Endodermal cell (in vitro differentiated cells): Measurements from ENCODE around the gene VPS9D1. TPM values are rescaled to one million over a fixed set of nuclear protein-coding genes. Genes with fewer than 3 reads are reported as not detected.
A peak's percentile ranks its signal among the peaks of the same experiment; 100 is the strongest.

Source experiments
- DNase-seq: peaks from one replicate; pipeline ENCODE4 v3.0.0-alpha.2; 2017
- H3K27ac ChIP-seq: 2 replicates; pipeline ENCODE4 v1.5.1; 2013; ENCODE audit warnings: mild to moderate bottlenecking, low read depth, low read length, moderate library complexity
- H3K27me3 ChIP-seq: 2 replicates; pipeline ENCODE4 v1.6.1; 2013; ENCODE audit warnings: mild to moderate bottlenecking, low read length, moderate library complexity; ENCODE audit not compliant: insufficient read depth, control insufficient read depth, poor library complexity, severe bottlenecking
- H3K36me3 ChIP-seq: 2 replicates; pipeline ENCODE4 v1.7.0; 2013; ENCODE audit warnings: mild to moderate bottlenecking, low read length, moderate library complexity; ENCODE audit not compliant: control insufficient read depth, insufficient read depth
- H3K4me1 ChIP-seq: one replicate; pipeline ENCODE4 v1.7.0; 2013; ENCODE audit warnings: low read length; ENCODE audit not compliant: control insufficient read depth, insufficient read depth
- H3K4me3 ChIP-seq: 2 replicates; pipeline ENCODE4 v1.5.1; 2013; ENCODE audit warnings: mild to moderate bottlenecking, low read length, moderate library complexity
- H3K9ac ChIP-seq: 2 replicates; pipeline ENCODE4 v1.6.1; 2013; ENCODE audit warnings: mild to moderate bottlenecking, low read length, moderate library complexity; ENCODE audit not compliant: poor library complexity, severe bottlenecking; ENCODE audit errors: extremely low read depth
- H3K9me3 ChIP-seq: 2 replicates; pipeline ENCODE4 v1.6.1; 2013; ENCODE audit warnings: mild to moderate bottlenecking, low read length, moderate library complexity; ENCODE audit not compliant: control insufficient read depth
- H3K27ac Mint-ChIP-seq: 2 replicates; pipeline ENCODE4 v1.8.0; 2020; ENCODE audit warnings: mixed read lengths
- H3K27me3 Mint-ChIP-seq: 2 replicates; pipeline ENCODE4 v1.8.0; 2021; ENCODE audit warnings: mild to moderate bottlenecking, mixed read lengths; ENCODE audit not compliant: insufficient read depth
- H3K36me3 Mint-ChIP-seq: 2 replicates; pipeline ENCODE4 v1.8.0; 2020; ENCODE audit warnings: low read depth, mixed read lengths
- H3K4me1 Mint-ChIP-seq: 2 replicates; pipeline ENCODE4 v1.8.0; 2020; ENCODE audit warnings: mixed read lengths
- H3K4me3 Mint-ChIP-seq: 2 replicates; pipeline ENCODE4 v1.8.0; 2020; ENCODE audit warnings: mild to moderate bottlenecking, moderate library complexity, mixed read lengths
- H3K9me3 Mint-ChIP-seq: 2 replicates; pipeline ENCODE4 v1.8.0; 2020; ENCODE audit warnings: mild to moderate bottlenecking, mixed read lengths
- WGBS, 2 experiments: methylation state at CpG; one replicate each; pipeline versions ENCODE4 v1.1.5 to v1.1.7; 2013; ENCODE audit warnings: missing lambda C conversion rate in 2 of 2, mixed read lengths in 1 of 2; ENCODE audit not compliant: insufficient coverage in 1 of 2, insufficient read length in 1 of 2; 5-methylcytosine and 5-hydroxymethylcytosine counted together
- total RNA-seq, 2 donors: library from RNA; stranded (reverse); fragmentation: NEBNext Ultra II Directional in 1 of 2; extraction: Animal tissue kit (Norgen Biotek cat#: 25700) in 1 of 2; gene quantifications; 2 replicates in 1 of 2; 3 replicates in 1 of 2; pipeline ENCODE4 v1.2.1, GENCODE V29; 2021
- TF ChIP-seq, protein P1 (sequence below): fragments of 200-600 bp; sonication (generic); conservative IDR thresholded peaks from 2 replicates; pipeline ENCODE4 v1.5.0; 2021; ENCODE audit warnings: antibody characterized with exemption, mild to moderate bottlenecking

The VPS9D1 gene
- total RNA-seq, 2 donors from 2014 or later, result 7.4 to 10.0 TPM

DNA sequence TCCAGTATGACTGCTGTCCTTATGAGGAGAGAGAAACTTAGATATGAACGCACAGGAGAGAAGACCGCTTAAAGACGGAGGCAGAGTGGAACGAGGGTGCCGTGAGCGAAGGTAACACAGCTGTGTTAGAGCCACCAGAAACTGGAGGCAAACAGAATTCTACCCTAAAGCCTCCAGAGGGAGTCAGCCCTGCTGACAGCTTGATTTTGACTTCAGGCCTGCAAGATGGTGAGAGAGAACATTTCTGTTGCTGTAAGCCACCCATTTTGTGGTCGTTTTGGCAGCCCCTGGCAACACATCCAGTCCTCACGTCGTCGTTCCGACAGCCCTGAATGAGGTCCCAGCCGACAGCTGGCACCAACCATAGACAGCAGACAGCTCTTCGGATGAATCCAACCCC is 16.4 kb downstream of the VPS9D1 start:
- H3K27me3 ChIP-seq, result no peaks in the 10 kb centered on the region
- TF ChIP-seq, protein P1, sequence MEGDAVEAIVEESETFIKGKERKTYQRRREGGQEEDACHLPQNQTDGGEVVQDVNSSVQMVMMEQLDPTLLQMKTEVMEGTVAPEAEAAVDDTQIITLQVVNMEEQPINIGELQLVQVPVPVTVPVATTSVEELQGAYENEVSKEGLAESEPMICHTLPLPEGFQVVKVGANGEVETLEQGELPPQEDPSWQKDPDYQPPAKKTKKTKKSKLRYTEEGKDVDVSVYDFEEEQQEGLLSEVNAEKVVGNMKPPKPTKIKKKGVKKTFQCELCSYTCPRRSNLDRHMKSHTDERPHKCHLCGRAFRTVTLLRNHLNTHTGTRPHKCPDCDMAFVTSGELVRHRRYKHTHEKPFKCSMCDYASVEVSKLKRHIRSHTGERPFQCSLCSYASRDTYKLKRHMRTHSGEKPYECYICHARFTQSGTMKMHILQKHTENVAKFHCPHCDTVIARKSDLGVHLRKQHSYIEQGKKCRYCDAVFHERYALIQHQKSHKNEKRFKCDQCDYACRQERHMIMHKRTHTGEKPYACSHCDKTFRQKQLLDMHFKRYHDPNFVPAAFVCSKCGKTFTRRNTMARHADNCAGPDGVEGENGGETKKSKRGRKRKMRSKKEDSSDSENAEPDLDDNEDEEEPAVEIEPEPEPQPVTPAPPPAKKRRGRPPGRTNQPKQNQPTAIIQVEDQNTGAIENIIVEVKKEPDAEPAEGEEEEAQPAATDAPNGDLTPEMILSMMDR, result peak; percentile 29
- no peaks in the 10 kb centered on the region for H3K9me3 Mint-ChIP-seq

DNA sequence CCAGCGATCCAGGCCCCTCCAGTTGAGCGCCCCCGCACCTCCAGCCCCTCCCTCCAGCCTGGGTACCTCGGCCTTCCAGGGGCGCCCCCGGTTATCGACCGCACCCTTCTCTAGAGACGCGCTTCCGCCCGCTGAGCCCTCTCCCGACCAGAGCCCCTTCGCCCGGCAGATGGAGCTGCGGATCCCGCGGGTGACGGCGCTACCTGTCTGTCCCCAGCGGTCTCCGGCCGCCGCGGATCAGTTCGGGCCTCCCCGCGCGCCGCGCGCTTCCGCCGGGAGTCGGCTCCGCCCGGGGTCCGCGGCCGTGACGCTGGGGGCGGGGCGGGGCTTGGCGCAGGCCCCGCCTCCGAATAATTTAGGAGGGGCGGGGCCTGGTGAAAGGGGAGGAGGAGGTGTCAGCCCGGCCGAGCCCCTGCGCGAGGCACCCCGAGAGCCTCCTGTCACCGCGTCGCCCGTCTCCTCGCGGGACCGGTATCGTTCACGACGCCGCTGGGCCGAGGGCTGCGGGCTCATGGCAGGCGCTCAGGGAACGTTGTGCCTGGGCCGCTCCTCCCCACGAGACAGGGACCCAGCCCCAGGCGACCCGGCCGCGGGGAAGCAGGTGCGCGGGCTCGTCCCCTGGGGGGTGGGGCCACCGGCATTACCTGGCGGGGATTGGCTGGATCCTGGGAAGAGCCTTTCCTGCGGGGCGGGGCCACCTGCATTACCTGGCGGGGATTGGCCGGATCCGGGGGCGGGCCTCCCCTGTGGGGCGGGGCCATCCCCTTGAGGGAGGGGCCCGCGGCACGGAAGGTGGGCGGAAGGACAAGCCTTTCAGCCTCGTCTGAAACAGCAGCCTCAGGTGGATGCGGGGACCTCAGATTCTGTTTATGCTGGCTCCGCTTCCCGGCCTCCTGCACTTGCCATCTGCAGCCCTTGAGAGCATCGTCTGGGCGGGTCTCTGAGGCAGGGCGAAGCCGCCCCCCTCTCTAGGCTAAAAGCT is 19.0 kb downstream of the VPS9D1 start, which contains the start of gene SPATA2L:
SPATA2L (minus strand) TSS at position 281 of the 982 bp plus-strand sequence. CDS start 473 bp downstream, outside the sequence.
- peak; percentile 99 for DNase-seq
- H3K4me1 Mint-ChIP-seq, result peaks cover 6% of the 10 kb centered on the region
- H3K27ac Mint-ChIP-seq, result peak within 1 kb of the TSS; percentile 93
- peak within 1 kb of the TSS; percentile 18 for H3K27ac ChIP-seq
- H3K4me3 Mint-ChIP-seq, result peak within 1 kb of the TSS; percentile 69
- H3K9ac ChIP-seq, result peak within 1 kb of the TSS; percentile 86
- H3K27me3 ChIP-seq, result no peaks in the 10 kb centered on the region
- no peaks in the 10 kb centered on the region for H3K9me3 Mint-ChIP-seq
- H3K4me1 ChIP-seq, result peaks cover 7% of the 10 kb centered on the region
- TF ChIP-seq, protein P1, result peak; percentile 37
- no peaks in the 10 kb centered on the region for H3K9me3 ChIP-seq
- H3K36me3 ChIP-seq, result peaks cover 13% of the 10 kb centered on the region
- peaks cover 13% of the 10 kb centered on the region for H3K36me3 Mint-ChIP-seq
- peak within 1 kb of the TSS; percentile 81 for H3K4me3 ChIP-seq
- WGBS, 2 experiments, result 0 to 2% methylated on average over 47 to 97 of the region's 97 CpGs
- H3K27me3 Mint-ChIP-seq, result peaks cover 8% of the 10 kb centered on the region

More for the DNA sequence above, 16.4 kb downstream of the VPS9D1 start:
- H3K36me3 Mint-ChIP-seq, result peaks cover 6% of the 10 kb centered on the region
- H3K9me3 ChIP-seq, result no peaks in the 10 kb centered on the region
- no peak overlapping the region for H3K4me3 ChIP-seq
- peaks cover 7% of the 10 kb centered on the region for H3K4me1 Mint-ChIP-seq
- no peak overlapping the region for H3K4me3 Mint-ChIP-seq
- peaks cover 2% of the 10 kb centered on the region for H3K36me3 ChIP-seq
- peaks cover 7% of the 10 kb centered on the region for H3K4me1 ChIP-seq
- H3K9ac ChIP-seq, result no peak overlapping the region
- no peak overlapping the region for H3K27ac Mint-ChIP-seq
- H3K27ac ChIP-seq, result no peak overlapping the region
- WGBS, 2 experiments, result 86 to 92% methylated on average over 10 to 13 of the region's 13 CpGs
- peak; percentile 52 for DNase-seq
- H3K27me3 Mint-ChIP-seq, result peaks cover 8% of the 10 kb centered on the region

DNA sequence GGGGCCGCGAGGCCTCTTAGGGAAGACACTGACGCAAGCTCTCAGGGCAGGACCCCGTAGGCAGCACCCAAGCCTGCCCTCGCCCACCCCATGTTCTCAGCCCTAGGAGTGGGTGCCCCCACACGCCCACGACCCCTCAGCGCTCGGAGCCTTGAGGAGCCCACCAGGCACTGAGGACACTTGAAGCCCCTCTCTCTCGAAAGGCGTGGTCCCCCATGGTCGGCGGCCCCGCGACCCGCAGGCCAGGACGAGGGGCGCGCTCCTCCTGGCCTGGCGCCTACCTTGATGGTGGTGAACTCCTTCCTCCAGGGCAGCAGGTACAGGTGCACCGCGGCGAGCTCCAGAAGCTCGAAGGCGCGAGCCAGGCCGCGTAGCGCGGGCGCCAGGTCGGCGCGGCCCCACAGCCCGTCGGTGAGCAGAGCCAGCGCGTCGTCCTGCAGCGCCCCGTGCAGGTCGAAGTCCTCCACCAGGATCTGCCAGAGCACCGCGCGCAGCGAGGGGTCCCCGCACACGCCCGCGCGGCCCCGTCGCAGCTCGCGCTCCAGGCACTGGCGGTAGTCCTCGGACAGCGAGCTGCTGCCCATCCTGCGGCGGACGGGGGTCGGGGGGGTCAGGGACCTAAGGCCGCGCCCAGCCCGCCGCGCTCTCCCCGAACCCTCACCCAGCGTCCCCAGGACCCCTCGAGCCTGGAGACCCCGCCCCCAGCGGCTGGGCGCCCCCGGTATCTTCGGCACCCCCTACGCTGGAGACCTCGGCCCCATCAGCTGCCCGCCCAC is 19.9 kb downstream of the VPS9D1 start:
- peak overlapping the region; percentile 18 for H3K27ac ChIP-seq
- no peaks in the 10 kb centered on the region for H3K9me3 ChIP-seq
- Mint-ChIP-seq H3K4me3 (peak overlapping the region; percentile 69), H3K4me1 (peaks cover 4% of the 10 kb centered on the region), H3K27ac (peak overlapping the region; percentile 93), H3K36me3 (peaks cover 13% of the 10 kb centered on the region), H3K9me3 (no peaks in the 10 kb centered on the region), H3K27me3 (peaks cover 8% of the 10 kb centered on the region)
- peak overlapping the region; percentile 86 for H3K9ac ChIP-seq
- DNase-seq, result peak; percentile 88
- 3 to 4% methylated on average over 24 to 78 of the region's 78 CpGs for WGBS, 2 experiments
- H3K4me1 ChIP-seq, result peaks cover 4% of the 10 kb centered on the region
- peak overlapping the region; percentile 81 for H3K4me3 ChIP-seq
- peaks cover 13% of the 10 kb centered on the region for H3K36me3 ChIP-seq
- no peaks in the 10 kb centered on the region for H3K27me3 ChIP-seq
- TF ChIP-seq, protein P1, result peak; percentile 46
